ENCODE measurements around the gene NR4A3.

DNA sequence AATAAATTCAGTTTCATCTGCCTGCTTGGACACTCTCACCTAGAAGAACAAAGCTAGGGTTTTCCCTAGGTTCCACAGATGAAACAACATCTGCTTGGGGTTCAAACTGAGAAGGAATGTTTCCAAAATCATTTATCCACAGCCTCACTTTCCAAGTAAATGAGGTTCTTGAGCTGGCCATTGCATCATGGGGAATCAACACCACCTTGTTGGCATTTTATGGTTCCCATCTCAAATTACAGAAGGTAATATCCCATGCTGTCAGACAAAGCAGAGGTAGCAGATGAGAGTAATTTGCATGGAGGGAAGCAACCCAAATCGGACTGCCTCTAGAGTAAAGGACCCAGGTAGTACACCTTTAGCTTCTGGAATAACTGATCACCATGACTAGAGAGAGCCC is 10.5 kb upstream of the NR4A3 start:
- TF ChIP-seq, protein P1, sequence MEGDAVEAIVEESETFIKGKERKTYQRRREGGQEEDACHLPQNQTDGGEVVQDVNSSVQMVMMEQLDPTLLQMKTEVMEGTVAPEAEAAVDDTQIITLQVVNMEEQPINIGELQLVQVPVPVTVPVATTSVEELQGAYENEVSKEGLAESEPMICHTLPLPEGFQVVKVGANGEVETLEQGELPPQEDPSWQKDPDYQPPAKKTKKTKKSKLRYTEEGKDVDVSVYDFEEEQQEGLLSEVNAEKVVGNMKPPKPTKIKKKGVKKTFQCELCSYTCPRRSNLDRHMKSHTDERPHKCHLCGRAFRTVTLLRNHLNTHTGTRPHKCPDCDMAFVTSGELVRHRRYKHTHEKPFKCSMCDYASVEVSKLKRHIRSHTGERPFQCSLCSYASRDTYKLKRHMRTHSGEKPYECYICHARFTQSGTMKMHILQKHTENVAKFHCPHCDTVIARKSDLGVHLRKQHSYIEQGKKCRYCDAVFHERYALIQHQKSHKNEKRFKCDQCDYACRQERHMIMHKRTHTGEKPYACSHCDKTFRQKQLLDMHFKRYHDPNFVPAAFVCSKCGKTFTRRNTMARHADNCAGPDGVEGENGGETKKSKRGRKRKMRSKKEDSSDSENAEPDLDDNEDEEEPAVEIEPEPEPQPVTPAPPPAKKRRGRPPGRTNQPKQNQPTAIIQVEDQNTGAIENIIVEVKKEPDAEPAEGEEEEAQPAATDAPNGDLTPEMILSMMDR (optimal IDR thresholded peaks at IDR 0.05 in 1 of 3, IDR thresholded peaks at IDR 0.05 in 1 of 3, conservative IDR thresholded peaks at IDR 0.05 in 1 of 3; ENCODE audit: extremely low read depth in 1 of 3, insufficient read depth in 2 of 3, low read length in 3 of 3), result no peak
- TF ChIP-seq EZH2 (IDR thresholded peaks at IDR 0.05; ENCODE audit: low read length), result no peak

Measured in keratinocyte (primary cell).